Measurements from ENCODE around the gene ZNF445.

ZNF445 gene

DNA sequence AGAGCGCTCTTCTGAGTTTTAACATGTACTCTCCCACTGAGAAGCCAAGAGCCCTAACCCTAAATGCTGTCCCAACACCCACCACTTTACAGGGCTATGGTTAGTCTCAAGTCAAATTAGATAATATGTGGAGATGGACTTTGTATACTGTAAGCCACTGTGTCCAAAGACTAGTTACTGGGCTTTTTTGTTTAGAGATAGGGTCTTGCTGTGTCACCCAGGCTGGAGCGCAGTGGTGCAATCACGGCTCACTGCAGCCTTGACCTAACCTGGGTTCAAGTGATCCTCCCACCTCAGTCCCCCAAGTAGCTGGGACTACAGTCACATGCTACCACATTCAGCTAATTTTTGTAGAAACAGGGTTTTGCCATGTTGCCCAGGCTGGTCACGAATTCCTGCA is 23.2 kb downstream of the ZNF445 start:
- no peaks in the 10 kb centered on the region for H3K9me3 ChIP-seq
- intact Hi-C loops (cut with DNase I; ENCODE audit: low total_unique reads): no loop called here
- H3K27ac ChIP-seq: no peak overlapping the region
- peaks cover 80 to 91% (median 81%) of the 10 kb centered on the region in 3 donors for H3K36me3 ChIP-seq
- no peak overlapping the region for H3K4me3 ChIP-seq
- H3K27me3 ChIP-seq: no peaks in the 10 kb centered on the region
- H3K4me1 ChIP-seq: no peaks in the 10 kb centered on the region
- TF ChIP-seq CTCF (IDR thresholded peaks at IDR 0.05): no peak
- no peak for DNase-seq

DNA sequence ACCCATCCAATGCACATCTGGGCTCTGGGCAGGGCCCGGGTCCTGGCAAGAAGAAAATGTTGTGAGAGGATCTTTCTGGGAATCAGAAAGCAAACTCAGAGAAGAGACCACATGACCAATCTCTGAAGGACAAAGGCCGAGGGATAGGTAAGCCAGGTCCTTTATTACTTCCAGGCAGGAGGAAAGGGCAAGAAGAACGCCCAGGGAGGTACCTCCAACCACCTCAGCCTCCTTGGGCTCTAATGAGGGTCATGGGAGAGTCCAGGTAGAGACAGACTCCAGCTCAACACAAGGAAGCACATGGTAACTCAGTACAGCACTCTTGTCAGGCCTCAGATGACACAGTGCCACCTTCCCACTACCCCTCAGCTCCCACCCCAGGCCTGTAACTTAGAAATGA is 26.0 kb downstream of the ZNF445 start:
- H3K4me1 ChIP-seq: no peaks in the 10 kb centered on the region
- no peak for DNase-seq
- H3K9me3 ChIP-seq: no peaks in the 10 kb centered on the region
- TF ChIP-seq CTCF (IDR thresholded peaks at IDR 0.05): no peak
- H3K27ac ChIP-seq: no peak overlapping the region
- intact Hi-C loops (cut with DNase I; ENCODE audit: low total_unique reads): no loop called here
- peaks cover 85 to 95% (median 95%) of the 10 kb centered on the region in 3 donors for H3K36me3 ChIP-seq
- H3K4me3 ChIP-seq: no peak overlapping the region
- no peaks in the 10 kb centered on the region for H3K27me3 ChIP-seq

GRCh38 chr3:44446929-44447328 is 30.5 kb downstream of the ZNF445 start:
- Histone ChIP-seq H3K27me3 (no peaks in the 10 kb centered on the region), H3K4me1 (no peaks in the 10 kb centered on the region), H3K9me3 (no peaks in the 10 kb centered on the region), H3K4me3 (no peak overlapping the region), H3K27ac (no peak overlapping the region), H3K36me3 (peaks cover 53 to 98% (median 82%) of the 10 kb centered on the region in 3 donors)
- intact Hi-C loops (cut with DNase I; ENCODE audit: low total_unique reads): loop anchor here (10.0 kb wide), 1 partner anchor 112 kb away; the partner anchor contains the start of gene TCAIM
- no peak for TF ChIP-seq CTCF (IDR thresholded peaks at IDR 0.05)
- DNase-seq: no peak

DNA sequence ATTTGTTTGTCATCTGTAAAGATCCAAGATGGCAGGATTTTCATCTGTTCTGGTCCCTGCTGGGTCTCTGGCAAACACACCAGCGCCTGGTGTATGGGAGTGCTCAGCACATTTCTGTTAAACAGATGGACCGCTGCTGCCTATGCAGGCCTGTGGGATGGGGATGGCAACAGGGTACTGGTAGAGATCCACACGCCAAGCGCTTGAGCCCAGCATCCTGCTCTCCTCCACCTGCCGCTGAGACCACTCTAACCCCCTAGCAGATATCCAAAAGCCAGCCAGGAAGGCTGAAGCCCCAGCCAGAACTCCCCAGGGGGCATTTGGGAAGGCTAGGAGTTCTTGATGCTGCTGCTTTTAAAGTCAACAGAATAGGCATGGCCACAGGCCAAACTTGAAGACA is 31.7 kb downstream of the ZNF445 start:
- intact Hi-C loops (cut with DNase I; ENCODE audit: low total_unique reads): loop anchor here (10.0 kb wide), 1 partner anchor 111 kb away; the partner anchor contains the start of gene TCAIM
- no peaks in the 10 kb centered on the region for H3K27me3 ChIP-seq
- H3K9me3 ChIP-seq: no peaks in the 10 kb centered on the region
- peaks cover 0 to 6% (median 0%) of the 10 kb centered on the region in 4 donors for H3K4me1 ChIP-seq
- no peak for TF ChIP-seq CTCF (IDR thresholded peaks at IDR 0.05)
- H3K27ac ChIP-seq: no peak overlapping the region
- no peak overlapping the region for H3K4me3 ChIP-seq
- DNase-seq: no peak
- peaks cover 45 to 90% (median 71%) of the 10 kb centered on the region in 3 donors for H3K36me3 ChIP-seq

GRCh38 chr3:44444896-44445691 is 32.4 kb downstream of the ZNF445 start:
- intact Hi-C loops (cut with DNase I; ENCODE audit: low total_unique reads): loop anchor here (10.0 kb wide), 1 partner anchor 110 kb away; the partner anchor contains the start of gene TCAIM
- no peaks in the 10 kb centered on the region for H3K9me3 ChIP-seq
- H3K27ac ChIP-seq: no peak overlapping the region
- H3K36me3 ChIP-seq: peaks cover 38 to 83% (median 64%) of the 10 kb centered on the region in 3 donors
- no peak for DNase-seq
- H3K4me1 ChIP-seq: peaks cover 0 to 12% (median 2%) of the 10 kb centered on the region in 4 donors
- H3K27me3 ChIP-seq: no peaks in the 10 kb centered on the region
- H3K4me3 ChIP-seq: no peak overlapping the region
- no peak for TF ChIP-seq CTCF (IDR thresholded peaks at IDR 0.05)

All from tibial artery (tissue), 4 donors.